OCI-M1 (cell line): Measurements from ENCODE around the gene RBBP8NL.
A peak's percentile ranks its signal among the peaks of the same experiment; 100 is the strongest.

ENCODE experiments used
- DNase-seq: peaks from one replicate; lab custom pipeline; 2025; lab: John Stamatoyannopoulos, UW

The RBBP8NL gene

DNA sequence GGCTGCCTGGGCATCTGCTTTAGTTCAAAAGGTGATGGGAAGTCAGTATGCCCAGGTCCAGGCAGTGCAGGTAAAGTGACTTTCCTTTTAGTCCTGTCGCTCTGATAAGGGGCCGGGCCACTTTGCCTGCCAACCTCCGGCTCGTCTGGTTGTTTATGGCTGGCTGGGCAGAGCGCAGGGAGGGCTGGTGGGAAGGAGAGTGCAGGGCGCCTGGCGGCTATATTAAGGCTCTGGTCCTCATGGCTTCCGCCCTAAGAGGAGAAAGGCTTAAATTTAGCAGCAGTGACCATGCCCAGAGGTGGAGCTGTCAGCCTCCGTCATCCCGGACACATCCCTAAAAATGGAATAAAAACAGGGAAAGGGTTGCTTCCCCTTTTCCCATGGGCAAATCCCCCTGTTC, 33.8 kb upstream of the RBBP8NL start:
- DNase-seq, result no peak

DNA sequence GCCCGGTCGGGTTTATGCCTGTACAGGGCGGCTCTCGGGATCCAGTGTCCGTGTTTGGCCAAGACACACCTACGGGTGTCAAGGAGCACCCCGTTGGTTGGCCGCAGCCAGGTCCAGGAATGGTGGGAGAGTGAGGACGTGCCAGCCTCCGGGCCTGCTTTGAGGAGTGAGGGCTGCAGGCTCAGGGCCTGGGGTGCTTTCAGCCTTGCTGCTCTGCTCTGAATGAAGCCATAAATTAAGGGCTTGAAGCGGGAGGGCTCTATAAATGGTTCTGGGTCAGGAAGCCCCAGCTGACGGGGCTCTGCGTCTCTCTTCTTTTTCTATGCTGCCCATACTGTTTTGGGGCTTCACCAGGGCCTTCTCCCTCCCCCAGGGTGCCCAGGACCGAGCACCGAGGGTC, 33.3 kb upstream of the RBBP8NL start:
- DNase-seq, result no peak

DNA sequence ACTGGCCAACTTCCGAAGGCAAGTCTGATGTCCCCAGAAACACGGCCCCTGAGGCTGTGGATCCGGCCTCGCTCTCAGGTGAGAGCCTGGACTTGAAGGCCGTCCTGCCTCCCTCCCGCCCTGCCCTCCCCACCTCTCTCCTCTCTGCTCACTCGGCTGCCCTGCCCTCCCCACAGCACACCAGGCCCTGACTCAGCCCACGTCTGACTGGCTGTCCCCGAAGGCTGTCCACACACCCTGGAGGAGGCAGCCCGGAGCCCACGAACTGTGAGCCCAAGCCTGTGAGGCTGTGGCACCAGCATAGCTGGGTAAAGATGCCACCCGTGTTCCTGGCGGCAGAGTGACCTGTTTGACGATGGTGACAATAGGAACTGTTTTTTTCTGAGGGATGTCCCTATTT, 32.1 kb upstream of the RBBP8NL start:
- DNase-seq, result no peak

DNA sequence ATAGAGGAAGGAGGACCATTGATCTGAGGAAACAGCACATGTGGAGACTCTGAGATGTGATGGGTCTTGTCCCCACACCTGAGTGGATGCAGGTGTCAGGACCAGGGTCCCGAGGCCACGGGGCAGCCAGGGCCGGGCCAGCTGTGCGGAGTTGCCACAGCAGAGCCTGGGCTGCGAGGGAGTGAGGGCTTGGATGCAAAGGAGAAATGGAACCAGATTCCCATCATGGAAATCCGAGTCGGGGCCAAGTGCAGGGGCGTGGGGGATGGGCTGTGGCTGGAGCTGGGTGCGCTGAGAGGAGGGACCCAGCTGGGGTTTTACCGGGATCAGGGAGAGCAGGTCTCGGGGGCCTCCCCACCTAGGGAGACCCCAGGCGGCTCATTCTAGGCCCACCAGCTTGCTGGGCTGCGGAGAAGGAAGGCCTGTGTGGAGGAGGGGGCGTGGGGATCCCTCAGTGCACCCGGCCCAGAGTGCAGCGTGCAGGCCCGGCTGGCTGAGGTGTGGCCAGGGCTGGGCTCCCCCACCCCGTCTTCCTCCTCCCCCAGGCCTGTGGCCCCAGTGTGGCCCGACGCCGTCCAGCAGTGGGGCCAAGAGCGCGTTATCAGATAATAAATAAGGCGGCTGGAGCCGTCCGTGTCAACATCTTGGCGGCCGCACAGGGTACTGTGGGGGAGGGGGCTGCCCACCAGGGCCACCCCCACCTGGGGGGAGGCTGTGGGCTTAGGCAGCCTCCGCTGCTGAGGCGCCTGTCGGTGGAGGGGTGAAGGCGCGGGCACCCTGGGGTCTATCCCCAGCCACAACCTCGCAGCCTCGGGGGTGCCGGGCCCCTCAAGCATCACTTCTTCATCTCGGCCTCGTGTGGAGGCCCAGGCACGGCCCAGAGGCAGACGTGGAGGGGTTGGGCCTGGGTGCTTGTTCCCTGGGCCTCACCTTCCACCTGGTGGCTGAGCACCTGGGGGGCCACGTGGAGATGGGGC, 31.2 kb upstream of the RBBP8NL start:
- DNase-seq, result peak; percentile 32

DNA sequence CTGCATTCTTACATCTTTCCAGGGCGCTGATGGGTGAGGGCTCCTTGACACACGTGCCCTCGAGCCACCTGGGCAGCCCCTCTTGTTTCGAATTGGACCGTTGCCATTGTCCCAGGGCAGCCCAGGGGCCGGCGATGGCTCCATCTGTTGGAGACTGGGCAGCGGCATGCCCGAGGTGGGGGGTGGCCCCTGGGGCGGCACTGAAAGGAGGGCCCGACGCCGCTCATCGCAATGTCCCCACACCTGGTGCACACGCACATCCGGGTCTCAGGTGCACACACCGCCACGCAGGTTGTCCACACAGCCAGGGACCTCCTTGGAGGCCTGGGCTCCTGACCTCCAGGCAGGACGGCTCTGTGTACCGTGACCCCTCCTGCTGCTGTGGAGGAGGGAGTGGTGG, 30.5 kb upstream of the RBBP8NL start:
- DNase-seq, result no peak

DNA sequence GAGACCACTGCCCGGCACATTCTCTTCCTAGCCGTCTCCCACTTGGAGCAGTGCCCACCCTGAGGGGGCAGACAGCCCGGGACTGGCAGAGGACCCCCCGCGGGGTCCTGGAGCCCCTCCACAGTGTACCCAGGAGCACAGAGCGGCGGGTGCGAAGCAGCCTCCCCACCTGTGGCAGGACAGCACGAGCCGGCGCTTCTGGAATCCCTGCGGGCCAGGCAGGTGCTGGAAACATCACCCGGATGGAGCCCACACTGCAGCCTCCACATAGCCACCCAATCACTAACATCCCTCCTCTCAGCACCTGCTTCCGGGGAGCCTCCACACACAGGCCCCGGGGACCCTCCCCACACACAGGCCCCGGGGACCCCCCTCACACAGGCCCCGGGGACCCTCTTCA, 29.8 kb upstream of the RBBP8NL start:
- DNase-seq, result no peak

DNA sequence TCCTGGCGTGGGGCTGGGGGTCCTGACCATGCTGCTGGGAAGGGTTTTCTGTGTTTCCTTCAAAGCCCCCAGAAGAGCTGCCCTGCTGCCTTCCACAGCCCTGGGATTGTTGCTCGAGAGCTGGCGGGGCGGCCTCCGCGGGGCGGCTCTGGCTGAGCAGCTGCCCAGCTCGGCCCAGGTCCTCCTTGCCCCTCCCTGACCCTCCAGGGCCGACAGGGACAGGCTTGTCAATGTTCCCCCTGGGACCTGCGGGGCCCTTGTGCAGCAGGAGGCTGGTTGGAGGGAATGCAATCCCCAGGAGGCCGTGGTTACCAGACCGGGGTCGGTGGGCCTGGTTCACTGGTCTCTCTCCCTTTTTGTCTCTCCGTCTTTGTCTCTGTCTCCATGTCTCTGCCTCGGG, 28.6 kb upstream of the RBBP8NL start:
- no peak for DNase-seq

DNA sequence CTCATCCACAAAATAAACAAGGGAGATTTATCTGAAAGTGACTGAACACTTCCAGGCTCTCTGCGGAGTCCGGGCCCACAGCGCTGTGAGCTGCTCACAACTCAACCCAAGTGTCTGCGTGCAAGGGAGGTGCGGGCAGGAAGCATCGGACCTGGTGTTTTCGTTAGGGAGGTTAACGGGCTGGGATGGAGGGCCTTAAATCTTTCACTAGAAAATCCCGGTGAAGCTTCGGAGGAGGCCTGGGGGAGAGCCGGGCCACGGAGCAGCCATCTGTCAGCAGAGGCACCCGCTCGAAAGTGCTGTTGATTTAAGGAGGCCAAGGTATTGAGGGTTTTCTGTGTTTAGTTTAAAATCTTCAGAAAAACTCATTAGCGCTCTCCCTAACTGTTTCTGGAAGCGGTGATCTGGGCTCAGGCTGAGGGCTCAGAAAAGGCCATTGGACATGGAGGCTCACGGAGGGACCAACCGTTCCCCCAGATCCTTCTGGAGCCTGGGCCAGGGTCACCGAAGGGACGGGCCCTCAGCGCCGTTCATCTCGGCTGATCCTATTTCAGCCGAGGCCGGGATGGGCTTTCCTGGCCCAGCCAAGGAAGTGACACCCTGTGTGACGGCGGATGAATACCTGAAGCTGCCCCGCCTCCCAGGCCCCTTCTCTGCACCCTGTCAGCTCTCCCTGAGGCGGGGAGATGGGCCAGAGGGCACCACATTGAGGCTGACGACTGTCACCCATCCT, 27.7 kb upstream of the RBBP8NL start:
- no peak for DNase-seq

DNA sequence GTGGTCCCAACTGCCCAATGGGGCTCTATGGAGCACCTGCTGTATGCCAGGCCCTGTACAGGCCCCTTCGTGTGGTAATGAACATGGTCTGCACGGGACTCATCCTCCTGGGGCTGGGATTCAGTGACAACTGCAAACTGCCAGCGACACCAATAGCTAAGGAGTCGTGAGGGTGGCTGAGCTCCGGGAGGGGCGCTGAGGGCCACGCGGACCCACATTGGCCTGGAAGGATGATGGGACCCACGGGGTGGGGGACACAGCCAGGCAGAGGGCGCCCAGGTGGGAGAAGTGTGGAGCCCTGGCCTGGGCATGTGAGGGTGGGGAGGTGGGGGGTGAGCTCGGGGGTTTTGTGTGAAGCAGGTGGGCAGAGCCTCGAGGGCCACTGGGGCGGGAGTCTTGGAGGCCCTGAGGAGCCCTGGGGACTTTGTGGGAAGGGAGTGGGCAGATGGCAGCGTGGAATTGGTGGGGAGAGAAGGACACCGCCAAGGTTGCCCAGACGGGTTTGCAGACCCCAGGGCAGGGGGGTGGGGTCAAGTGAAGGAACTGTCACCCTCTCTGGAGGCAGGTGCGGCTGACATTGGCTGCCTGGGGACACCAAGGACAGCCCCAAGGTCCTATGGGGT, 26.0 kb upstream of the RBBP8NL start:
- DNase-seq, result no peak

DNA sequence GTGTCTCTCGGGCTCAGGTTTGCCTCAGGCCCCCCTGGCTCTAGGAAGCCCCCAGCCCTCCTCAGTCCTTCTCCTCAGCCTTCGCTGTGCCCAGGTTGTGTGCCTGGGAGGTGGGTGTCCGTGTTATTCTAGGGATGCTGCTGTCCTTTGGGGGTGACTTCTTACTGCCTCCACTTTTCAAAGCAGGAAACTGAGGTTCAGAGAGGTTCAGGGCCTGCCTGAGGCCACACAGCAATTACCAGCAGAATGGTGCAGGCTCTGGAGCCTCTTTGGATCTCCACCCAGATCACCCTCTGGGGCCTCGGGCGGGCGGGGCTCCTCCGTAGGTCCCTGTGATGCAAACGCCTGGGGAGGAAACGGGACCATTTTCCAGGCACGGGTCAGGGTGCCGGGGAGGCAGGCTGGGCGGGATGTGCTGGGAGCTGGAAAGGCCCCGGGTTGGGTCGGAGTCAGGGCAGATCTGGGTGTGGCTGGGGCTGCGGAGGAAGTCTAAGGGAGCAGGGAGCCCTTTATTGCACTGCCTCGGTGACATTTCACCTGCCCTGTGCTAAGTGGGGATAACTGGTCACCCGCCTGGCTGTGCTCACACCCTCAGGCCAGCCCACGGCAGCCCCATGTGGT, 25.2 kb upstream of the RBBP8NL start:
- no peak for DNase-seq

DNA sequence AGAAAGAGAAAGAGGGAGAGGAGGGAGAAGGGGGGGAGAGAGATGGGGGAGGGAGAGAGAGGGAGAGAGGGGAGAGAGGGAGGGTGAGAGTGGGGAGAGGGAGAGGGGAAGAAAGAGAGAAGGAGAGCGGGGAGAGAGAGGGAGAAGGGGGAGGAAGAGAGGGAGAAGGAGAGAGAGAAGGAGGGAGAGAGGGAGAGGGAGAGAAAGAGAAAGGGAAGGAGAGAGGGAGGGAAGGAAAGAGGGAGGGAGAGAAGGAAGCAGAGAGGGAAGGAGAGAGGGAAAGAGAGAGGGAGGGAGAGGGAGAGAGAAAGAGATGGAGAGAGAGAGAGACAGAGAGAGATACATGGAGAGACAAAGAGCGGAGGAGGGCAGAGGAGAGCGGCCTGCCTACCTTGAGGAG, 24.6 kb upstream of the RBBP8NL start:
- DNase-seq, result no peak

DNA sequence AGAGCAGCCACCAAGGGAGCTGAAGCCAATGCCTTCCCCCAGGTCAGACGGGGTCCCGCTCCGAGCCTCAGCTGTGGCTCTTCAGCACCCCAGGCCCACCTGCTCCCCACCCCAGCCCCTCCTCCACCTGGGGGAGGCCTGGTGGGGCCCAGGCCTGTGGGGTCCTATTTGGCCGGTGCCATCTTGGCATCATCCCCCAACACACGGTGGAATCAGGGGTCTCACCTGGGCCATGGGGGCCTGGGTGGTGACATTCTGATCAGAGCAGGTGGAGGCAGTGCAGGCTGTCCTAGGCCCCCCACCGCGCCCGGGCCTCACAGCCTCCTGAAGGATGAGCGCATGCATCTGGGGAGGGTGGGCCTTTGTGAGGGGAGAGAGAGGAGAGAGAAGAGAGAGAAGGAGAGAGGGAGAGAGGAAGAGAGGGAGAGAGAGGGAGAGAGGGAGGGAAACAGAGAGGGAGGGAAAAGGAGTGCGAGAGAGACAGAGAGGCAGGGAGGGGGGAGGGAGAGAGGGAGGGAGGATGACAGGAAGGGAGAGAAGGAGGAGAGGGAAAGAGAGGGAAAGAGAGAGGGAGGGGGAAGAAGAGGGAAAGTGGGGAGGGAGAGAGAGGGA, 23.9 kb upstream of the RBBP8NL start:
- no peak for DNase-seq

DNA sequence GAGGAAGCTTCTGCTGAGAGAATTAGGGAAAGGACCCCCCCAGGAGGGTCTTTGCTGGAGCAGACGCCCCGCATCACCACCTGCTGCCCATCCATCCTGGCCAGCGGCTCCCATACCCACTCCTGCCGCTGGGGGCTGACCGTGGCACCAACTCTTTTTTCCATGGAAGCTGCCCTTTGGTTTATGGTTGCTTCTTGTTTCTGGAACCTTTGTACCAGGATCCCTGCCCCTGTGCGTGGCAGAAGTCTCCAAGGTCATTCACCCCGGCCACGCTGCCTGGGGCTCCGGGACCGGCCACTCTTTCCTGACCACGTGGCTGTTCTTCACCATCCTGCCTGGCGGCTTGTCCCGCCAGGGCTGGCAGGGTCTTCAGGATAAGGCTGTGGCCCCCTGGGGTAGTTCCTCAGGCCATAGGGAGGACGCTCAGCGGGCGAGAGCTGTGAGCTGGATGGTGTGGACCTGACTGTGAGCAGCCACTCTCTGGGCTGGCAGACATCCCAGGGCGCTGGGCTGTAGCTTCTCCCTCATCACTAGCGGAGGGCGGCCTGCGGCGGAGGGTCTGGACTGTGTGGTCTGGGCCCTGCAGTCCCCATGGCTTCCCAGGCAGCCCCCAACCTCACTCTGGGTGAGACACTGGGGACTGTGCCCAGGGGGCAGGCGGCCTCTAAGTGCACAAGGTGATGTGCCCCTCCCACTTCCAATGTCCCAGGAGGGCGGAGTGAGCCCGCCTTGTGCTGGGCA, 22.8 kb upstream of the RBBP8NL start:
- DNase-seq, result no peak

DNA sequence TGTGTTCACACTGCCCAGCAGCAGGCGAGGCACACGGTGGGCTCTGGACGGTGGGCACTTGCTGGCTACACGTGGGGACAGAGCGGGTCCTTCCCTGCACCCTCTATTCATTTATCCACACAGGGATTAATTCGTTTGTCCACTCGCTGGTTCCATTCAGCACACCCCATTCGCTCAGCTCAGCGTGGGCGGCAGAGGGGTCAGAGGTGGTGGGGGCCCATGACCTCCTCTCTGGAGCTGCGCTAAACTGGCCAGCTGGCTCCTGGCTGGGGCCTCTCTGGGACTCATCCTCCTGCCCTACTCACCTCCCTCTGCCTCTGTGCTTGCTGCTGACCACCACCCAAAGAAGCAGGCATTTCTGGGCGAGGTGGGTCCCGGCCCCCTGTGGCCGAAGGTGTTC, 21.4 kb upstream of the RBBP8NL start:
- no peak for DNase-seq

DNA sequence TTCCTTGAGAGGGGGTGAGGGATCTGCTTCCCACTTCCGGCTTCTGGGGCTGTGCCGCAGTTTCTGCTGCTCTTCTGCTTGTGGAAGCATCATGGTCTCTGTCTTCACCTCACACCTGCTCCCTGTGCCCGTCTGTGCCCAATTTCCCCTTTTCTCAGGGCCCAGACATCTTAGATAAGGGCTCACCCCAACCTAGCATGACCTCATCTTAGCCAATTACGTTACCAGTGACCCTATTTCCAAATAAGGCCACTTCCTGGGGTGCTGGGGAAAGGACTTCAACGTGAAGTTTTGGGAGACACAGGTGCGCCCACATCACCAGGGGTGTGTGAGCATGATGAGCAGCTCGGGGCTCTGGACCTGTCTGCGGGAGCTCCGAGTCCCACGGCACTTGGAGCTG, 20.7 kb upstream of the RBBP8NL start:
- DNase-seq, result peak; percentile 17

DNA sequence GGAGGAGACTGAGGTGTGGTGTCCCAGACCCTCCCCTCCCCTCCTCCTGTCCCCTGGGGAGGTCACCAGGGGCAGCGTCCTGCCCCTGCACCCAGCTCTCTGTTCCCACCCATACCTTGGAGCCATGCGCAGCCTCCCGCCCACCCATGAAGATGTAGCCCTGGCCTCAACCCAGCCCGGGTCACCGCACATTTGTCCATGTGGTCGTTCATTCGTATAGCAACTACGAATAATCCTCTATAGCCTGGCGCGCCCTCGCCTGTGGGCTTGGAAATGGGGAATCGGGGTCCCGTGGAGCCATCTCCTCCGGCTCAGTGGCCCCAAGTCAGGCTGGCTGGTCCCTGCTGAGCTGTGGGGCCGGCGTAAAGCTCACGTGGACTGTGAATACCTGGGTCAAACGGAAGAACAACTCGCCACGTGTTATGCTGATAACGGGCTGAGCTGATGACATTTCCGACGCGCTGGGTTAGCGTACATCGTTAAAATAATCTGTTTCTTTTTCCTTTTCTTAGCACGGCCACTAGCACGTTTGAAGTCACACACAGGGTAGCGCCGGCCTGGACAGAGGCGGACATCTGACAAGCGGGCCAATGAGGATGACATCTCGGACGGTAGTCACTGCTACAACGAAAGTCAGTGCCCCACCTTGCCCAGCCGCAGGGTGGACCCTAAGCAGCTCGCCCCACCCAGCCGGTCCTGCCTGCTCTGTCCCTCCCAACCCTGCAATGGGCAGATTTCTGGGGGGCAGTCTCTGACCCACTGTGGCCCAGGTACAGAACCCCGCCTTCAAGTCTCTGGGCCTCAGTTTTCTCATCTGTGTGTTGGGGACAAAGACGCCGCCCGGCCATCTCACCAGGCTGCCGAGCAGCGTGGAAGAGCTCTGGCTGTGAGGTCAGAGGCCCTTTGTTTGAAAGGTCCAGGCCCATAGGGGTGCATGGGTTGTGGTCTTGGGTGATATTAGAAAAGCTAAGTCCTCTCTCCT, 19.8 kb upstream of the RBBP8NL start:
- DNase-seq, result no peak

DNA sequence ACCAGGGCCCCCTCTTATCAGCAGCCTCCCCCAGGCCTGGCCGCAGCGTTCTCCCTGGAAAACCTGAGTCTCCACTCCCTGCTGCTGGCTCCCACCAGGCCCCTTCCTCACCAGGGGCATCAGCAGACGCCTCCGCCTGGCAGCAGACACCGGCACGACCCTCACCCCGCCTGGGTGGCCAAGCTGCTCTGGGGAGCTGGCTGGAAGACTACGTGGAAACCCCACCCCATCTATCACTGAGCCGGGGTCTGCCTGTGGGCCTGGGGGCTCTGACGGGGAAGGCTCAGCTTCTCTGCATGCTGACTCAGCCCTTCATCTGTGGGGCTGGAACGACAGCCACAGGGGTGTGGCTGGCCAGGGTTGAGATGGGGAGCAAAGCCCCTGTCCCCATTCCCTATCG, 19.1 kb upstream of the RBBP8NL start:
- no peak for DNase-seq

DNA sequence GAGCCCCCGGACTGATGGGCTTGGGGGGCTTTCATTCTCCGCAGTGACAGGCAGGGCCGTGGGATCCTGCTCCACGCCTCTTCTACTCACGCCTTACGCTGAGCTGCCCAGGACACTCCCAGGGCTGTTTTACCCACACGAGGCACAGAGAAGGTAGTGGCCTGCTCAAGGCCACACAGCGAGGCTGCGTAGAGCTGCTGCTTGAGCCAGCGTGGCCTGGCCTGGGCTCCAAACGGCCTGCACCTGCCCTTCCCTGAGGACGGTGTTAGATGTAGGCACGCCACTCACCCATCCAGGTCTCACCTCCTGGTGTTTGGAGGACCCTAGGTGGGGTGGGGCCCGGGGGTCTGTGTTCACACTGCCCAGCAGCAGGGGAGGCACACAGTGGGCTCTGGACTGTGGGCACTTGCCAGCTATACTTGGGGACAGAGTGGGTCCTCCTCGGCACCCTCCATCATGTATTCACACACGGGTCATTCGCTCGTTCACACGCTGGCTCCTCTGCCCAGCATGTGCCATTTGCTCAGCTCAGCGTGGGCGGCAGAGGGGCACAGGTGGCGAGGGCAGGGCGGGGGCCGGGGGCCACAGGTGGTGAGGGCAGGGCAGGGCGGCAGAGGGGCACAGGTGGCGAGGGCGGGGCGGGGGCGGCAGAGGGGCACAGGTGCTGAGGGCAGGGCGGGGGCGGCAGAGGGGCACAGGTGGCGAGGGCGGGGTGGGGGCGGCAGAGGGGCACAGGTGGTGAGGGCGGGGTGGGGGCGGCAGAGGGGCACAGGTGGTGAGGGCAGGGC, 18.4 kb upstream of the RBBP8NL start:
- no peak for DNase-seq

DNA sequence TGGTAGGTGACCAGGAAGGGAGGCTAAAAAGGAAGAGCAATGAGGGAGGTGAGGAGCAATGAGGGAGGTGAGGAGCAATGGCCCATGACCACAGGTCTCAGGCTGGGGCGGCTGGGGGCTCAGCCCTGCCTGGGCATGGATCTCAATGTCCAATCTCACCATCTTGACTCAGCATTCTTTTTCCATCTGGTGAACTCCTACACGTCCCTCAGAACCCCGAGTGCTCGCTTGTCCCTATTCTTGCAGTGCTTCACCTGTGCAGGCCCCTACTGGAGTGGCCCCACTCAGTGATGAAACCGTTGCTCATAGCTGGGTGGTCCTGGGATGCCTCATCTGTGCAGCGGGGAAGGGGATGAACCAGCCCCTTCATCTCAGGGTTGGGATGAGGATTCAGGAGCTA, 16.9 kb upstream of the RBBP8NL start:
- DNase-seq, result no peak
